Measurements from ENCODE around the gene EVA1B. TPM values are rescaled to one million over a fixed set of nuclear protein-coding genes. Genes with fewer than 3 reads are reported as not detected.

EVA1B gene
- total and polyA plus RNA-seq, 2 donors (not counting 3 experiments of a cell fraction or from before 2014, with no cell fraction given): 64.7 to 132 TPM

GRCh38 chr1:36297062-36297461 is 26.4 kb downstream of the EVA1B start:
- Histone ChIP-seq H3K9me3 (replicated peaks; ENCODE audit: control insufficient read depth, insufficient read depth, low read length) (no peaks in the 10 kb centered on the region), H3K27me3 (ENCODE audit: control insufficient read depth in 2 of 2, insufficient read depth in 2 of 2, low read length in 2 of 2) (no peaks in the 10 kb centered on the region), H3K9ac (replicated peaks; ENCODE audit: extremely low read depth, insufficient read depth, low read length) (no peak overlapping the region), H3K27ac (ENCODE audit: insufficient read depth, low read depth, low read length) (no peak overlapping the region), H3K4me1 (ENCODE audit: control insufficient read depth, extremely low read depth, insufficient read depth, low read length) (peaks cover 15% of the 10 kb centered on the region), H3K79me2 (ENCODE audit: control insufficient read depth, insufficient read depth, low read length) (peaks cover 10% of the 10 kb centered on the region), H3K36me3 (ENCODE audit: control insufficient read depth in 2 of 2, extremely low read depth in 1 of 2, insufficient read depth in 2 of 2, low read length in 2 of 2) (peaks cover 31 to 39% of the 10 kb centered on the region in 2 experiments), H2AFZ (ENCODE audit: low read depth, low read length) (no peak overlapping the region), H4K20me1 (replicated peaks; ENCODE audit: control insufficient read depth, extremely low read depth, insufficient read depth, low read length) (no peaks in the 10 kb centered on the region), H3K9me1 (replicated peaks; ENCODE audit: control insufficient read depth, extremely low read depth, insufficient read depth, low read length) (no peaks in the 10 kb centered on the region), H3K4me2 (ENCODE audit: insufficient read depth, low read length) (no peak overlapping the region), H3K4me3 (replicated peaks in 1 of 3; ENCODE audit: insufficient read depth in 1 of 3, low read depth in 1 of 3, low read length in 3 of 3) (no peak overlapping the region)
- FAIRE-seq (no peak), DNase-seq (ENCODE audit: low read depth, low spot score) (no peak)
- no TSS peak for BruUV-seq (replicated peaks)
- intact Hi-C loops (cut with micrococcal nuclease) (no loop called here), dilution Hi-C loops (cut with MboI; ENCODE audit: extremely low pct_ligation_motif_present, low sequenced_read_pairs) (no loop called here)
- TF ChIP-seq CTCF (IDR thresholded peaks at IDR 0.05; ENCODE audit: extremely low read depth in 1 of 2, insufficient read depth in 1 of 2, low read depth in 1 of 2, low read length in 2 of 2) (no peak), MYC (IDR thresholded peaks at IDR 0.05; ENCODE audit: low read depth, low read length) (no peak), EZH2 (IDR thresholded peaks at IDR 0.05; ENCODE audit: borderline replicate concordance, low read depth, low read length, severe bottlenecking) (no peak), POLR2A (IDR thresholded peaks at IDR 0.05; ENCODE audit: low read depth, low read length) (no peak), FOS (IDR thresholded peaks at IDR 0.05; ENCODE audit: borderline replicate concordance, insufficient read depth, low read length) (no peak), POLR2AphosphoS5 (IDR thresholded peaks at IDR 0.05; ENCODE audit: insufficient read depth, low read depth, low read length) (no peak), GATA2 (IDR thresholded peaks at IDR 0.05; ENCODE audit: insufficient read depth, insufficient read length, low read depth, low read length) (no peak), MAX (IDR thresholded peaks at IDR 0.05; ENCODE audit: insufficient read depth, insufficient read length) (no peak), JUN (IDR thresholded peaks at IDR 0.05; ENCODE audit: borderline replicate concordance, insufficient read depth, insufficient read length, low read depth) (no peak)
- POLR2A ChIA-PET: interaction anchor here (0.5 kb wide), 1 partner anchor 184 kb away, joined by 3 read pairs; no protein-coding TSS in a partner anchor
- CTCF ChIA-PET: interaction anchor here (2.0 kb wide), 1 partner anchor 12 kb away, joined by 8 read pairs; no protein-coding TSS in a partner anchor

Measured in endothelial cell of umbilical vein (primary cell).